ENCODE measurements around the gene MIPOL1.
A peak's percentile ranks its signal among the peaks of the same experiment; 100 is the strongest.

The MIPOL1 gene

GRCh38 chr14:37590428-37591139 lies 392.8 kb downstream of the MIPOL1 start:
- no peak for DNase-seq

- DNase-seq = no peak
These were observed 393.7 kb downstream of the MIPOL1 start for GRCh38 chr14:37591311-37591940.

- DNase-seq = no peak
These were observed 394.3 kb downstream of the MIPOL1 start for GRCh38 chr14:37591941-37592481.

GRCh38 chr14:37592482-37593408 lies 395.0 kb downstream of the MIPOL1 start:
- no peak for DNase-seq

GRCh38 chr14:37593511-37594237 lies 395.9 kb downstream of the MIPOL1 start:
- no peak for DNase-seq

- DNase-seq = peak; percentile 30
These were observed 396.7 kb downstream of the MIPOL1 start for GRCh38 chr14:37594238-37594970.

GRCh38 chr14:37594971-37595808 lies 397.5 kb downstream of the MIPOL1 start, which contains the start of the genes FOXA1 and TTC6:
TSS of gene FOXA1 (minus strand) at chr14:37595249. CDS start at chr14:37594972, 277 bp downstream.
TSS of gene TTC6 (plus strand) at chr14:37595629. CDS start at chr14:37622065, 26,436 bp downstream.
- DNase-seq = no peak

- DNase-seq = no peak
These were observed 398.3 kb downstream of the MIPOL1 start for GRCh38 chr14:37595809-37596621.

- no peak for DNase-seq
These were observed 399.2 kb downstream of the MIPOL1 start for GRCh38 chr14:37596790-37597472.

GRCh38 chr14:37597538-37597913 lies 399.8 kb downstream of the MIPOL1 start:
- DNase-seq = no peak

GRCh38 chr14:37597914-37598746 lies 400.4 kb downstream of the MIPOL1 start:
- DNase-seq = no peak

- DNase-seq = no peak
These were observed 401.2 kb downstream of the MIPOL1 start for GRCh38 chr14:37598747-37599506.

GRCh38 chr14:37599507-37600368 lies 402.0 kb downstream of the MIPOL1 start:
- DNase-seq = no peak

- DNase-seq = no peak
These were observed 403.4 kb downstream of the MIPOL1 start for GRCh38 chr14:37600880-37601741.

- DNase-seq = no peak
These were observed 404.1 kb downstream of the MIPOL1 start for GRCh38 chr14:37601865-37602264.
